IMR-90 (cell line): ENCODE results near the gene GIMAP5. TPM values are rescaled to one million over a fixed set of nuclear protein-coding genes. Genes with fewer than 3 reads are reported as not detected.

ENCODE experiments used
- ATAC-seq: fragments of 200-7000 bp; cut with Tn5 transposase; 2 replicates; pipeline ENCODE4 v1.9.1; 2020; ENCODE audit warnings: low read depth, mild to moderate bottlenecking, moderate library complexity
- BruUV-seq: library from RNA; stranded (reverse); fragments of 400-500 nt; replicated peaks from 2 replicates; lab custom pipeline; 2021; lab: Mats Ljungman, UMichigan
- CTCF ChIA-PET: fragments of 300-600 bp; formaldehyde crosslinking; extraction: SDS; loops from one replicate; lab custom pipeline; 2021; ENCODE audit warnings: antibody characterized with exemption; lab: Yijun Ruan, JAX
- POLR2A ChIA-PET: fragments of 300-600 bp; sonication (Branson Sonifier 250); formaldehyde crosslinking; loops from one replicate; lab custom pipeline; 2022; ENCODE audit warnings: antibody characterized with exemption; ENCODE audit not compliant: unreplicated experiment; lab: Charles Lee
- DNase-seq: peaks from one replicate; pipeline ENCODE4 v3.0.0; 2013
- H2AFZ ChIP-seq: replicated peaks from 2 replicates; pipeline ENCODE3; 2013; ENCODE audit warnings: low read length, mild to moderate bottlenecking; ENCODE audit not compliant: poor library complexity
- H2AK5ac ChIP-seq: 2 replicates; pipeline ENCODE4 v1.6.1; 2013; ENCODE audit warnings: low read depth, low read length, inconsistent platforms
- H2AK9ac ChIP-seq: replicated peaks from 2 replicates; pipeline ENCODE3; 2013; ENCODE audit warnings: mild to moderate bottlenecking, low read depth, low read length, moderate library complexity; ENCODE audit not compliant: poor library complexity
- H2BK120ac ChIP-seq: 2 replicates; pipeline ENCODE4 v1.6.1; 2013; ENCODE audit warnings: low read depth, low read length, inconsistent platforms
- H2BK15ac ChIP-seq: 3 replicates; pipeline ENCODE4 v1.6.1; 2013; ENCODE audit warnings: low read depth, low read length, inconsistent platforms
- H2BK20ac ChIP-seq: 2 replicates; pipeline ENCODE4 v1.6.1; 2013; ENCODE audit warnings: low read depth, mild to moderate bottlenecking, inconsistent platforms, low read length, moderate library complexity
- H2BK5ac ChIP-seq: 2 replicates; pipeline ENCODE4 v1.6.1; 2013; ENCODE audit warnings: mild to moderate bottlenecking, low read depth, low read length, inconsistent platforms; ENCODE audit not compliant: poor library complexity, severe bottlenecking
- H3K14ac ChIP-seq: replicated peaks from 2 replicates; pipeline ENCODE4 v1.6.1; 2013; ENCODE audit warnings: low read depth, low read length, inconsistent platforms
- H3K18ac ChIP-seq: 2 replicates; pipeline ENCODE4 v1.6.1; 2013; ENCODE audit warnings: low read depth, low read length, control low read depth
- H3K23ac ChIP-seq: 2 replicates; pipeline ENCODE4 v1.6.1; 2013; ENCODE audit warnings: low read depth, low read length, inconsistent platforms
- H3K27ac ChIP-seq: 2 replicates; pipeline ENCODE4 v1.5.1; 2013; ENCODE audit warnings: mild to moderate bottlenecking, control low read depth, low read length; ENCODE audit not compliant: insufficient read depth
- H3K27me3 ChIP-seq: 2 replicates; pipeline ENCODE4 v1.6.1; 2013; ENCODE audit warnings: low read length; ENCODE audit not compliant: control insufficient read depth, insufficient read depth
- H3K36me3 ChIP-seq: 2 replicates; pipeline ENCODE4 v1.6.1; 2013; ENCODE audit warnings: low read length, mixed read lengths; ENCODE audit not compliant: control insufficient read depth, insufficient read depth
- H3K4ac ChIP-seq: 2 replicates; pipeline ENCODE4 v1.6.1; 2013; ENCODE audit warnings: low read depth, low read length, inconsistent platforms
- H3K4me1 ChIP-seq: 2 replicates; pipeline ENCODE4 v1.6.1; 2013; ENCODE audit warnings: low read length, mixed read lengths; ENCODE audit not compliant: control insufficient read depth, insufficient read depth
- H3K4me2 ChIP-seq: 2 replicates; pipeline ENCODE4 v1.6.1; 2013; ENCODE audit warnings: low read depth, mild to moderate bottlenecking, control low read depth, low read length, moderate library complexity
- H3K4me3 ChIP-seq: 2 replicates; pipeline ENCODE4 v1.5.1; 2013; ENCODE audit warnings: low read depth, mild to moderate bottlenecking, control low read depth, low read length, moderate library complexity; ENCODE audit not compliant: insufficient read depth
- H3K56ac ChIP-seq: 2 replicates; pipeline ENCODE4 v1.6.1; 2013; ENCODE audit warnings: low read length, inconsistent platforms; ENCODE audit not compliant: insufficient read depth; ENCODE audit errors: extremely low read depth
- H3K79me1 ChIP-seq, 2 experiments: 2 replicates each; pipeline ENCODE4 v1.6.1; 2013; ENCODE audit warnings: low read length in 2 of 2, inconsistent platforms in 1 of 2, low read depth in 1 of 2
- H3K9ac ChIP-seq: 2 replicates; pipeline ENCODE4 v1.6.1; 2013; ENCODE audit warnings: low read depth, low read length, control low read depth
- H3K9me1 ChIP-seq: 2 replicates; pipeline ENCODE4 v1.6.1; 2013; ENCODE audit warnings: low read length, inconsistent platforms; ENCODE audit not compliant: insufficient read depth
- H3K9me3 ChIP-seq: 2 replicates; pipeline ENCODE4 v1.6.1; 2013; ENCODE audit warnings: low read length; ENCODE audit not compliant: control insufficient read depth, insufficient read depth
- H4K20me1 ChIP-seq: 2 replicates; pipeline ENCODE4 v1.6.1; 2013; ENCODE audit warnings: low read length, inconsistent platforms; ENCODE audit not compliant: insufficient read depth
- H4K5ac ChIP-seq: 2 replicates; pipeline ENCODE4 v1.6.1; 2013; ENCODE audit warnings: mild to moderate bottlenecking, low read depth, low read length, control low read depth
- H4K8ac ChIP-seq, 2 experiments: 2 replicates each; pipeline ENCODE4 v1.6.1; 2013; ENCODE audit warnings: low read depth in 2 of 2, low read length in 2 of 2, control low read depth in 1 of 2, inconsistent platforms in 1 of 2
- H4K91ac ChIP-seq: 2 replicates; pipeline ENCODE4 v1.6.1; 2013; ENCODE audit warnings: low read depth, low read length, inconsistent platforms; ENCODE audit not compliant: insufficient read depth
- CEBPB ChIP-seq: IDR thresholded peaks from 2 replicates; pipeline ENCODE4 v1.6.1; 2012; ENCODE audit warnings: low read depth, low read length, improper control_type of control experiment
- CHD1 ChIP-seq: IDR thresholded peaks from 2 replicates; pipeline ENCODE4 v1.6.1; 2012; ENCODE audit warnings: low read depth, low read length, improper control_type of control experiment
- FOS ChIP-seq: fragments of 150-350 bp; IDR thresholded peaks from 2 replicates; pipeline ENCODE4 v1.6.1; 2016; ENCODE audit warnings: low read depth, low read length
- MAZ ChIP-seq: IDR thresholded peaks from 2 replicates; pipeline ENCODE4 v1.6.1; 2012; ENCODE audit warnings: low read depth, mild to moderate bottlenecking, low read length, improper control_type of control experiment, moderate library complexity, borderline replicate concordance
- NFE2L2 ChIP-seq: fragments of 150-350 bp; IDR thresholded peaks from 2 replicates; pipeline ENCODE4 v1.6.1; 2016; ENCODE audit warnings: low read depth, mild to moderate bottlenecking, low read length
- POLR2A ChIP-seq: IDR thresholded peaks from 2 replicates; pipeline ENCODE4 v1.6.1; 2012; ENCODE audit warnings: mild to moderate bottlenecking, low read depth, low read length
- RAD21 ChIP-seq: IDR thresholded peaks from 2 replicates; pipeline ENCODE4 v1.6.1; 2012; ENCODE audit warnings: low read length, improper control_type of control experiment
- RCOR1 ChIP-seq: IDR thresholded peaks from 2 replicates; pipeline ENCODE4 v1.6.1; 2012; ENCODE audit warnings: mild to moderate bottlenecking, low read length, improper control_type of control experiment; ENCODE audit not compliant: insufficient replicate concordance
- RFX5 ChIP-seq: IDR thresholded peaks from 2 replicates; pipeline ENCODE4 v1.8.0; 2012; ENCODE audit warnings: low read depth, mild to moderate bottlenecking, low read length, moderate library complexity
- SMC3 ChIP-seq: fragments of 150-350 bp; IDR thresholded peaks from 2 replicates; pipeline ENCODE4 v1.6.1; 2016; ENCODE audit warnings: low read depth, mild to moderate bottlenecking, antibody characterized with exemption, low read length, moderate library complexity
- WGBS, 2 experiments: methylation state at CpG; one replicate each; pipeline versions ENCODE4 v1.1.5 to v1.1.7; 2013; ENCODE audit warnings: missing lambda C conversion rate in 2 of 2; ENCODE audit not compliant: insufficient read length in 1 of 2; ENCODE audit errors: extremely low coverage in 2 of 2; 5-methylcytosine and 5-hydroxymethylcytosine counted together
- dilution Hi-C: fragments of 300-500 bp; cut with HindIII; formaldehyde crosslinking; loops from one replicate; pipeline ENCODE4 v1.14.3; 2018; ENCODE audit warnings: low sequenced_read_pairs; ENCODE audit not compliant: unreplicated experiment
- in situ Hi-C: fragments of 300-500 bp; cut with MboI; formaldehyde crosslinking; loops from 3 replicates; pipeline ENCODE4 v1.14.3; 2019; ENCODE audit warnings: low sequenced_read_pairs, inconsistent platforms, mixed read lengths
- intact Hi-C: fragments of 100-400 bp; cut with micrococcal nuclease; formaldehyde crosslinking; loops from 2 replicates; pipeline ENCODE4 v1.10.0; 2022
- polyA plus RNA-seq, 3 experiments: library from polyadenylated mRNA; depleted of rRNA; stranded (reverse); fragments of >200 nt; gene quantifications; 2 replicates each; pipeline ENCODE4 v1.2.3, GENCODE V29; 2012; ENCODE audit warnings: low replicate concordance in 1 of 3
- total RNA-seq: library from RNA; depleted of rRNA; stranded (reverse); fragments of >200 nt; gene quantifications from 2 replicates; pipeline ENCODE4 v1.2.3, GENCODE V29; 2012
- TF ChIP-seq, protein P1 (sequence below): fragments of 150-350 bp; IDR thresholded peaks from 2 replicates; pipeline ENCODE4 v1.6.1; 2016; ENCODE audit warnings: low read depth, mild to moderate bottlenecking, low read length, moderate library complexity, borderline replicate concordance
- TF ChIP-seq, protein P2 (sequence below): fragments of 150-350 bp; IDR thresholded peaks from 2 replicates; pipeline ENCODE4 v1.6.1; 2017; ENCODE audit warnings: mild to moderate bottlenecking, antibody characterized with exemption, low read length, low read depth
- TF ChIP-seq, protein P3 (sequence below): conservative IDR thresholded peaks from 2 replicates; pipeline ENCODE4 v1.5.1; 2012; ENCODE audit warnings: mild to moderate bottlenecking, low read depth, low read length, improper control_type of control experiment

The GIMAP5 gene
- total and polyA plus RNA-seq, 2 of the 4 experiments (the other 2 are of a cell fraction): not detected

DNA sequence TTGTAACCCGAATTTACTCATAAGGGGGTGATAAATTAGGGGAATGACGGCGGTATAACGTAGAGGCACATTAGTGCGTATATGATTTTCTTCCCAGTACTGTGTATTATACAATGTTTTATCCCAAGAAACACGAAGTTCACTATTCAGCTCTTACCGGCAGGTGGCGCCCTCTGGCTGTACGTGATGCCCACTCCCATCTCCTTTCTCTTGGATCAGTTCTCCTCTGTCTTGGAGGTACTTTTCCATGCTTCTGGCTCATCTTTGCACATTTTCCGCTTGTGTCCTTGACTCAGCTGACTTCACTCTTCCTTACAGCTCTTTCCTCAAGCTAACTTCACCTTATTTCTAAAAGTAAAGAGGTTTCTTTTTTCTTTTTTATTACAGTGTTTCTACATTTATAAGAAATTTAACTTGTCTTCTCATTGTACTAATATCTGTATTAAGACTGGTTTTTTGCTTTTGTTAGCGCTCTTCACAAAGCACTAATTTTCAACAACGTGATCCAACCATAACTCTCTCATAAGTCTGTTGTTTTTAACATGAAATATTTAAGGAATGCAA is 41.6 kb downstream of the GIMAP5 start (continued):
- TF ChIP-seq RFX5 (no peak), RAD21 (peak; percentile 76)

DNA sequence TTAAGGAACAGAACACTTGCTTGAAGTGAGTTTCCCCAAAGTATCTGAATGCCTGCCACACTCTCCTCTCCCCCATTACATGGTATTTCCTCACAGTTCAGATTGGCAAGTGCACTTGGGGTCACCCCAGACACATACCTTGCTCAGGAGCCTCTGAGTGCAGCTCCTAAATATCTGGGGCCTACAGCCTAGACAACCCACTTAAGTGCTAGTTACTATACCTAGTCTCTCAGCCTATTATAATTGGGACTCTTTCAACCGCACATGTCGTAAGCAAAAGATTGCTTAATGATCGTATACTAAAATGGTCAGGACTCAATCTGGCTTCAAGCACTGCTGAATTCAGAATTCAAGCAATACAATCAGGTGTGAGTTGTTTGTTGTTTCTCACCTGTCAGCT is 43.1 kb downstream of the GIMAP5 start:
- H3K4me3 ChIP-seq: no peak overlapping the region
- H4K8ac ChIP-seq: peak overlapping the region; percentile 83 to 90
- H3K9ac ChIP-seq: peak overlapping the region; percentile 71; the same call in 1 of the 2 replicates
- H3K9me3 ChIP-seq: no peaks in the 10 kb centered on the region
- in situ Hi-C loops (loop anchor here (25.0 kb wide), 1 partner anchor 332 kb away; no protein-coding TSS in a partner anchor), intact Hi-C loops (no loop called here), dilution Hi-C loops (no loop called here)
- H4K91ac ChIP-seq: peak overlapping the region; percentile 92
- ATAC-seq (no peak), DNase-seq (no peak)
- no peak overlapping the region for H2AFZ ChIP-seq
- peak overlapping the region; percentile 46 for H2AK5ac ChIP-seq
- ChIA-PET POLR2A (no interaction called here), CTCF (interaction anchor here (1.0 to 1.6 kb wide), 3 partner anchors 23 to 182 kb away, joined by 3 read pairs; no protein-coding TSS in a partner anchor)
- peak overlapping the region; percentile 93 for H2BK20ac ChIP-seq
- peaks cover 9% of the 10 kb centered on the region; the same call in 1 of the 2 replicates for H3K9me1 ChIP-seq
- peak overlapping the region; percentile 45; the same call in 2 of the 3 replicates for H2BK15ac ChIP-seq
- peak overlapping the region; percentile 84 for H2BK5ac ChIP-seq
- peaks cover 24% of the 10 kb centered on the region for H3K4me1 ChIP-seq
- peak overlapping the region; percentile 92 for H3K14ac ChIP-seq
- WGBS, 2 experiments: no CpG with 5 or more reads among the region's 3 CpGs
- peak overlapping the region; percentile 99 for H4K5ac ChIP-seq
- no peak overlapping the region for H2AK9ac ChIP-seq
- peak overlapping the region; percentile 97 for H2BK120ac ChIP-seq
- H3K27me3 ChIP-seq: no peaks in the 10 kb centered on the region
- H3K36me3 ChIP-seq: peaks cover 1% of the 10 kb centered on the region; the same call in 1 of the 2 replicates
- TF ChIP-seq, protein P1, sequence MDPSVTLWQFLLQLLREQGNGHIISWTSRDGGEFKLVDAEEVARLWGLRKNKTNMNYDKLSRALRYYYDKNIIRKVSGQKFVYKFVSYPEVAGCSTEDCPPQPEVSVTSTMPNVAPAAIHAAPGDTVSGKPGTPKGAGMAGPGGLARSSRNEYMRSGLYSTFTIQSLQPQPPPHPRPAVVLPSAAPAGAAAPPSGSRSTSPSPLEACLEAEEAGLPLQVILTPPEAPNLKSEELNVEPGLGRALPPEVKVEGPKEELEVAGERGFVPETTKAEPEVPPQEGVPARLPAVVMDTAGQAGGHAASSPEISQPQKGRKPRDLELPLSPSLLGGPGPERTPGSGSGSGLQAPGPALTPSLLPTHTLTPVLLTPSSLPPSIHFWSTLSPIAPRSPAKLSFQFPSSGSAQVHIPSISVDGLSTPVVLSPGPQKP: no peak
- TF ChIP-seq RCOR1: no peak
- no peak for TF ChIP-seq CEBPB
- no peak for TF ChIP-seq FOS
- no peak for TF ChIP-seq MAZ
- TF ChIP-seq NFE2L2: no peak
- TF ChIP-seq CHD1: no peak
- no peak for TF ChIP-seq POLR2A
- TF ChIP-seq, protein P2, sequence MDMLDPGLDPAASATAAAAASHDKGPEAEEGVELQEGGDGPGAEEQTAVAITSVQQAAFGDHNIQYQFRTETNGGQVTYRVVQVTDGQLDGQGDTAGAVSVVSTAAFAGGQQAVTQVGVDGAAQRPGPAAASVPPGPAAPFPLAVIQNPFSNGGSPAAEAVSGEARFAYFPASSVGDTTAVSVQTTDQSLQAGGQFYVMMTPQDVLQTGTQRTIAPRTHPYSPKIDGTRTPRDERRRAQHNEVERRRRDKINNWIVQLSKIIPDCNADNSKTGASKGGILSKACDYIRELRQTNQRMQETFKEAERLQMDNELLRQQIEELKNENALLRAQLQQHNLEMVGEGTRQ: no peak
- TF ChIP-seq SMC3: no peak
- TF ChIP-seq, protein P3, sequence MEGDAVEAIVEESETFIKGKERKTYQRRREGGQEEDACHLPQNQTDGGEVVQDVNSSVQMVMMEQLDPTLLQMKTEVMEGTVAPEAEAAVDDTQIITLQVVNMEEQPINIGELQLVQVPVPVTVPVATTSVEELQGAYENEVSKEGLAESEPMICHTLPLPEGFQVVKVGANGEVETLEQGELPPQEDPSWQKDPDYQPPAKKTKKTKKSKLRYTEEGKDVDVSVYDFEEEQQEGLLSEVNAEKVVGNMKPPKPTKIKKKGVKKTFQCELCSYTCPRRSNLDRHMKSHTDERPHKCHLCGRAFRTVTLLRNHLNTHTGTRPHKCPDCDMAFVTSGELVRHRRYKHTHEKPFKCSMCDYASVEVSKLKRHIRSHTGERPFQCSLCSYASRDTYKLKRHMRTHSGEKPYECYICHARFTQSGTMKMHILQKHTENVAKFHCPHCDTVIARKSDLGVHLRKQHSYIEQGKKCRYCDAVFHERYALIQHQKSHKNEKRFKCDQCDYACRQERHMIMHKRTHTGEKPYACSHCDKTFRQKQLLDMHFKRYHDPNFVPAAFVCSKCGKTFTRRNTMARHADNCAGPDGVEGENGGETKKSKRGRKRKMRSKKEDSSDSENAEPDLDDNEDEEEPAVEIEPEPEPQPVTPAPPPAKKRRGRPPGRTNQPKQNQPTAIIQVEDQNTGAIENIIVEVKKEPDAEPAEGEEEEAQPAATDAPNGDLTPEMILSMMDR: no peak
- no peak for TF ChIP-seq RAD21
- no peak for TF ChIP-seq RFX5
- H3K18ac ChIP-seq: peak overlapping the region; percentile 99
- no TSS peak for BruUV-seq
- no peaks in the 10 kb centered on the region for H3K79me1 ChIP-seq
- H3K27ac ChIP-seq: peak overlapping the region; percentile 100
- H3K4me2 ChIP-seq: peak overlapping the region; percentile 52; the same call in 1 of the 2 replicates
- H3K23ac ChIP-seq: peak overlapping the region; percentile 74
- peak overlapping the region; percentile 86; the same call in 1 of the 2 replicates for H3K56ac ChIP-seq
- no peaks in the 10 kb centered on the region for H4K20me1 ChIP-seq
- peak overlapping the region; percentile 96 for H3K4ac ChIP-seq
